ENCODE results near the gene SIRT1. TPM values are rescaled to one million over a fixed set of nuclear protein-coding genes. Genes with fewer than 3 reads are reported as not detected.

The SIRT1 gene
- total RNA-seq, 1 experiment from 2014 or later, result 25.2 TPM

GRCh38 chr10:67912331-67912946, 28.0 kb downstream of the SIRT1 start:
- Histone ChIP-seq H3K27me3 (replicated peaks) (no peaks in the 10 kb centered on the region), H3K36me3 (peaks cover 83% of the 10 kb centered on the region), H3K9me3 (replicated peaks) (no peaks in the 10 kb centered on the region), H3K4me3 (no peak overlapping the region), H3K27ac (no peak overlapping the region), H3K4me1 (replicated peaks) (no peaks in the 10 kb centered on the region)
- no peak for DNase-seq (ENCODE audit: low read depth in 1 of 2, low spot score in 2 of 2)

DNA sequence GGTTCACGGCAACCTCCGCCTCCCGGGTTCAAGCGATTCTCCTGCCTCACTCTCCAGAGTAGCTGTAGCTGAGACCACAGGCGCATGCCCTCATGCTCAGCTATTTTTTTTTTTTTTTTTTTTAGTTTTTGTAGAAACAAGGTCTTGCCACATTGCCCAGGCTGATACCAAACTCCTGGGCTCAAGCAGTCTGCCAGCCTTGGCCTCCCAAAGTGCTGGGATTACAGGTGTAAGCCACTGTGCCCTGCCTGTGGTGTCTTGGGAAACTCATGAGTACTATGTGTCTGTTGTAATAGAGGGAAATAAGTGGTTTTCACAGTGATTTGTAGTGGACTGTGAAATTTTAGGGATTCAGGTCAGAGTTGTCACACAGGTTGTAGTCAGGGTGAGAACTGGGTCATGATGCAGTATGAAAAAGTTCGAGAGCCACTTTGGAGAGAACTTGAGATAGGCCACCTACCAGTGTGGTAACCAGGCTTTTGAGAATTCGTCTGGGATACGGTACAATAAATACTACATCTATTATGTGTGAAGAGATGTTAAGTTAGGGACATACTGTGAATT, 30.4 kb downstream of the SIRT1 start:
- Histone ChIP-seq H3K9me3 (replicated peaks) (no peaks in the 10 kb centered on the region), H3K4me3 (no peak overlapping the region), H3K27ac (no peak overlapping the region), H3K4me1 (replicated peaks) (no peaks in the 10 kb centered on the region), H3K36me3 (peaks cover 73% of the 10 kb centered on the region), H3K27me3 (replicated peaks) (no peaks in the 10 kb centered on the region)
- no peak for DNase-seq (ENCODE audit: low read depth in 1 of 2, low spot score in 2 of 2)

DNA sequence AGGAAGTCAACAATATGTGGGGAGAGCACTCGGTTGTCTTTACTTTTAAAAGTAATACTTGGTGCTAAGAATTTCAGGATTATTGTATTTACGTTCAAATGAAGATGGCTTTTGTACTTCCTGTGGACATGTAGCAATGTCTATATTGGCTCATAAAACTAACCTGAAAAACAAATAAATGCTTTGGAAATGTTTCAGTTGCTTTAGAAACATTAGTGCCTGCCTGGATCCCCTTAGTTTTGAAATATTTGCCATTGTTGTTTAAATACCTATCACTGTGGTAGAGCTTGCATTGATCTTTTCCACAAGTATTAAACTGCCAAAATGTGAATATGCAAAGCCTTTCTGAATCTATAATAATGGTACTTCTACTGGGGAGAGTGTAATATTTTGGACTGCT, 32.7 kb downstream of the SIRT1 start:
- no peaks in the 10 kb centered on the region for H3K27me3 ChIP-seq (replicated peaks)
- no peak for DNase-seq (ENCODE audit: low read depth in 1 of 2, low spot score in 2 of 2)
- no peak overlapping the region for H3K4me3 ChIP-seq
- H3K27ac ChIP-seq, result no peak overlapping the region
- H3K9me3 ChIP-seq (replicated peaks), result no peaks in the 10 kb centered on the region
- H3K36me3 ChIP-seq, result peaks cover 68% of the 10 kb centered on the region
- H3K4me1 ChIP-seq (replicated peaks), result no peaks in the 10 kb centered on the region

DNA sequence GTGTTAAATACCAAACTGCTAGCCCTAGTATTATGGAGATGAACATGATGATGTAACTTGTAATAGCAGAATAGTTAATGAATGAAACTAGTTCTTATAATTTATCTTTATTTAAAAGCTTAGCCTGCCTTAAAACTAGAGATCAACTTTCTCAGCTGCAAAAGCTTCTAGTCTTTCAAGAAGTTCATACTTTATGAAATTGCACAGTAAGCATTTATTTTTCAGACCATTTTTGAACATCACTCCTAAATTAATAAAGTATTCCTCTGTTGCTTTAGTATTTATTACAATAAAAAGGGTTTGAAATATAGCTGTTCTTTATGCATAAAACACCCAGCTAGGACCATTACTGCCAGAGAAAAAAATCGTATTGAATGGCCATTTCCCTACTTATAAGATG, 33.2 kb downstream of the SIRT1 start:
- no peak for DNase-seq (ENCODE audit: low read depth in 1 of 2, low spot score in 2 of 2)
- Histone ChIP-seq H3K4me3 (no peak overlapping the region), H3K36me3 (peaks cover 63% of the 10 kb centered on the region), H3K4me1 (replicated peaks) (no peaks in the 10 kb centered on the region), H3K27ac (no peak overlapping the region), H3K9me3 (replicated peaks) (no peaks in the 10 kb centered on the region), H3K27me3 (replicated peaks) (no peaks in the 10 kb centered on the region)

- Histone ChIP-seq H3K4me1 (replicated peaks) (no peaks in the 10 kb centered on the region), H3K4me3 (no peak overlapping the region), H3K27me3 (replicated peaks) (no peaks in the 10 kb centered on the region), H3K36me3 (peaks cover 51% of the 10 kb centered on the region), H3K27ac (no peak overlapping the region), H3K9me3 (replicated peaks) (no peaks in the 10 kb centered on the region)
- no peak for DNase-seq (ENCODE audit: low read depth in 1 of 2, low spot score in 2 of 2)
These were observed 36.6 kb downstream of the SIRT1 start for GRCh38 chr10:67921065-67921464.

- no peak overlapping the region for H3K27ac ChIP-seq
- no peak overlapping the region for H3K4me3 ChIP-seq
- peaks cover 53% of the 10 kb centered on the region for H3K36me3 ChIP-seq
- no peaks in the 10 kb centered on the region for H3K27me3 ChIP-seq (replicated peaks)
- no peak for DNase-seq (ENCODE audit: low read depth in 1 of 2, low spot score in 2 of 2)
- no peaks in the 10 kb centered on the region for H3K9me3 ChIP-seq (replicated peaks)
- no peaks in the 10 kb centered on the region for H3K4me1 ChIP-seq (replicated peaks)
These were observed 39.1 kb downstream of the SIRT1 start for GRCh38 chr10:67923551-67923950.

DNA sequence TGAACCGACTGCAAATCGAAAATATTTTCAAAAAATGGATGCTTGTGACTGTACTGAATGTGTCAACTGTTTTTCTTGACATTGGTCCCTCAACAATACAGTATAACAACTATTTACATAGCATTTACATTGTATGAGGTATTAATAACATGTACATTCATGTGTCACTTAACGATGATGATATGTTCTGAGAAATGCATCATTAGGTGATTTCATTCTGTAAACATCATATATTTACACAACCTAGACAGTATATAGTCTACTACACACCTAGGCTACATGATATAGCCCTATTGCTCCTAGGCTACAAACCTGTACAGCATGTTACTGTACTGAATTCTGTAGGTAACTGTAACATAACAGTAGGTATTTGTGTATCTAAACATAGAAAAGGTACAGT, 39.7 kb downstream of the SIRT1 start:
- Histone ChIP-seq H3K27me3 (replicated peaks) (no peaks in the 10 kb centered on the region), H3K9me3 (replicated peaks) (no peaks in the 10 kb centered on the region), H3K36me3 (peaks cover 47% of the 10 kb centered on the region), H3K27ac (no peak overlapping the region), H3K4me3 (no peak overlapping the region), H3K4me1 (replicated peaks) (no peaks in the 10 kb centered on the region)
- DNase-seq (ENCODE audit: low read depth in 1 of 2, low spot score in 2 of 2), result no peak

DNA sequence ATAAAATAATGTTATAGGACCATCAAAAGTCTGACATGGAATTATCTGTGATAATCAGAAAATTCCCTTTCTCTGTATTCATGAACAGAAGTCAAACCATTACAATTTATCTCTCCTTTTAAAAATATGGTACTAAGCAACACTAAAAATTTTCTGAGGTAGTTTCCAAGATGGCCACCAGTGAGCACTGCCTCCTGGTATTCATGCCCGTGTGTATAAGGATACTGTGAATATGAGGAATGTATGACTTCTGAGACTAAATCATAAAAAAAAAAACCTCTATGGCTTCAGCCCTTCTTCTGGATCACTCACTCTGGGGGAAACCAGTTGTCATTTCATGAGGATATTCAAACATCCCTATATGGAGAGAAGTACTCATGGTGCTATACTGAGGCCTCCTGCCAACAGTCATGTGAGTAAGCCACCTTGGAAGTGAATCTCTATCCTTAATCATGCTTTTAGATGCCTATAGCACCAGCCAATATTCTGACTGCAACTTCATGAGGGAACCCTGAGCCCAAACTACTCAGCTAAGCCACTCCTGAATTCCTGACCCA, 41.1 kb downstream of the SIRT1 start:
- H3K27ac ChIP-seq, result no peak overlapping the region
- H3K4me3 ChIP-seq, result no peak overlapping the region
- no peak for DNase-seq (ENCODE audit: low read depth in 1 of 2, low spot score in 2 of 2)
- peaks cover 48% of the 10 kb centered on the region for H3K36me3 ChIP-seq
- no peaks in the 10 kb centered on the region for H3K27me3 ChIP-seq (replicated peaks)
- H3K4me1 ChIP-seq (replicated peaks), result no peaks in the 10 kb centered on the region
- no peaks in the 10 kb centered on the region for H3K9me3 ChIP-seq (replicated peaks)

GRCh38 chr10:67926951-67927350, 42.5 kb downstream of the SIRT1 start:
- Histone ChIP-seq H3K27ac (no peak overlapping the region), H3K4me3 (no peak overlapping the region), H3K36me3 (peaks cover 54% of the 10 kb centered on the region), H3K27me3 (replicated peaks) (no peaks in the 10 kb centered on the region), H3K4me1 (replicated peaks) (no peaks in the 10 kb centered on the region), H3K9me3 (replicated peaks) (no peaks in the 10 kb centered on the region)
- DNase-seq (ENCODE audit: low read depth in 1 of 2, low spot score in 2 of 2), result no peak

GRCh38 chr10:67933199-67933598, 48.7 kb downstream of the SIRT1 start:
- H3K9me3 ChIP-seq (replicated peaks), result no peaks in the 10 kb centered on the region
- peaks cover 56% of the 10 kb centered on the region for H3K36me3 ChIP-seq
- no peak overlapping the region for H3K4me3 ChIP-seq
- no peak overlapping the region for H3K27ac ChIP-seq
- H3K4me1 ChIP-seq (replicated peaks), result no peaks in the 10 kb centered on the region
- DNase-seq (ENCODE audit: low read depth in 1 of 2, low spot score in 2 of 2), result no peak
- no peaks in the 10 kb centered on the region for H3K27me3 ChIP-seq (replicated peaks)

DNA sequence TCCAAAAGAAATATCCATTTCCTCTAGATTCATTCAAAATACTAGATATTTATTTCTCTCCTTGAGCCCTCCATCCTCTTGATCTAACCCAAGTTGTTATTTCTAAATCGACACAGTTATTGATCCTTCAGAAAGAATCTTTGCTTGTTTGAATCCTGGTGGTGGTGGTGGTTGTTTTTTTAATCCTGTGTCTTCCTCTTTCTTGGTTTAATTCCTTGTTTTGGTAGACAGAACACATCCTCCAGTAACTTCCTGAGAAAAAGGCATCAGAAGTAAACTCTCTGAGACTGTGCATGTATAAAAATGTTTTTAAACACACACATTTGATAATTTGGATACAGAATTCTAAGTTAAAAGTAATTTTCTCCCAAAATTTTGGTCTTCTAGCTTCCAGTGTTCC, 49.9 kb downstream of the SIRT1 start:
- Histone ChIP-seq H3K4me3 (no peak overlapping the region), H3K36me3 (peaks cover 60% of the 10 kb centered on the region), H3K4me1 (replicated peaks) (no peaks in the 10 kb centered on the region), H3K27ac (no peak overlapping the region), H3K27me3 (replicated peaks) (no peaks in the 10 kb centered on the region), H3K9me3 (replicated peaks) (no peaks in the 10 kb centered on the region)
- DNase-seq (ENCODE audit: low read depth in 1 of 2, low spot score in 2 of 2), result no peak

DNA sequence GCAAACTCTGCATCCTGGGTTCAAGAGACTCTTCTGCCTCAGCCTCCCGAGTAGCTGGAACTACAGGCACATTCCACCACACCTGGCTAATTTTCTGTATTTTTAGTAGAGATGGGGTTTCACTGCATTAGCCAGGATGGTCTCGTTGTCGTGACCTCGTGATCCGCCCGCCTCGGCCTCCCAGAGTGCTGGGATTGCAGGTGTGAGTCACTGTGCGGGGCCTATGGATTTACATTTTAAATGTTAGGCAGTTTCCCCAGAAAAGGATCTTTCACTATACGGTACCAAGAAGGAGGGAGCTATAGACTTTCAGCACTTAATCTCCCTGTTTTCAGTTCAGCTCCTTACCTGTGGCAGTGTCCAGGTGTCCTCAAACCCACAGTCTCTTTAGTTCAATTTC, 50.8 kb downstream of the SIRT1 start:
- H3K9me3 ChIP-seq (replicated peaks), result no peaks in the 10 kb centered on the region
- H3K4me3 ChIP-seq, result no peak overlapping the region
- DNase-seq (ENCODE audit: low read depth in 1 of 2, low spot score in 2 of 2), result no peak
- H3K36me3 ChIP-seq, result peaks cover 54% of the 10 kb centered on the region
- no peak overlapping the region for H3K27ac ChIP-seq
- no peaks in the 10 kb centered on the region for H3K27me3 ChIP-seq (replicated peaks)
- H3K4me1 ChIP-seq (replicated peaks), result no peaks in the 10 kb centered on the region

DNA sequence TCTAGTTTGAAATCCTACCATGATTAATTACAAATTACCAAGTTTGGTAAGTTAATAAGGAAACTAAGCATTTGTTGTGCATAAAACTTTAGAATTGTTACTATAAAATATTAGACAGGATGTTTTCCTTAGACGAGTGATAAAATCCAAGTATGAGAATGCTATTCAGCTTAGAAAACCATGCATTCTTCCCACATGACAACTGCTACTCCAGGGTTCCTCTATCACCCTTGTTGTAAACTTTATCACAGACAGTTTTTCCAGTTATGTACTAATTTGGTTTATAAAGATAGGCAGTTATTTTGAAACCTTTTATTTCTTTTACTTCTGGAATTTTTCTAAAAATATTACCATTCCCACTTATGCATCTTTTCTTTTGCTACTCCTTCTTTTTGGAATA, 52.0 kb downstream of the SIRT1 start:
- H3K27me3 ChIP-seq (replicated peaks), result no peaks in the 10 kb centered on the region
- no peak overlapping the region; the same call in 1 of the 2 replicates for H3K27ac ChIP-seq
- no peak for DNase-seq (ENCODE audit: low read depth in 1 of 2, low spot score in 2 of 2)
- H3K9me3 ChIP-seq (replicated peaks), result no peaks in the 10 kb centered on the region
- H3K36me3 ChIP-seq, result peaks cover 43% of the 10 kb centered on the region
- H3K4me1 ChIP-seq (replicated peaks), result no peaks in the 10 kb centered on the region
- H3K4me3 ChIP-seq, result no peak overlapping the region

GRCh38 chr10:67943917-67944316, 59.5 kb downstream of the SIRT1 start:
- H3K36me3 ChIP-seq, result peaks cover 56% of the 10 kb centered on the region
- H3K27ac ChIP-seq, result no peak overlapping the region
- no peaks in the 10 kb centered on the region for H3K27me3 ChIP-seq (replicated peaks)

DNA sequence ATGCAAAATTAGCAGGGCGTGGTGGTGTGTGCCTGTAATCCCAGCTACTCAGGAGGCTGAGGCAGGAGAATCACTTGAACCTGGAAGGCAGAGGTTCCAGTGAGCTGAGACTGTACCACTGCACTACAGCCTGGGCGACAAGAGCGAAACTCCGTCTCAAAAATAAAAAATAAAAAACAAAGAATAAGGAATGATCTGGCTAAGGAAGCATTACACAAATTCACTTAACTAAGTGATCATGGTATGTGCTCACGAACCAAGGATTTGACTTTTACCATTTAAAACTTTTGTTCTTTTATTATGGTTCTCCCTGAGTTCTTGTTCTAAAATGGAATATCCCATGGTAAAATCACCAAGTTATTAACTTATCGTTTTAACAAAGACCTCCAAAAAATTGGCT, 71.2 kb downstream of the SIRT1 start:
- Histone ChIP-seq H3K9me3 (replicated peaks) (no peaks in the 10 kb centered on the region), H3K27me3 (replicated peaks) (no peaks in the 10 kb centered on the region), H3K36me3 (peaks cover 36% of the 10 kb centered on the region), H3K4me3 (no peak overlapping the region), H3K4me1 (replicated peaks) (no peaks in the 10 kb centered on the region), H3K27ac (no peak overlapping the region)
- no peak for DNase-seq (ENCODE audit: low read depth in 1 of 2, low spot score in 2 of 2)

More at GRCh38 chr10:67943917-67944316, 59.5 kb downstream of the SIRT1 start:
- no peaks in the 10 kb centered on the region for H3K4me1 ChIP-seq (replicated peaks)
- no peak for DNase-seq (ENCODE audit: low read depth in 1 of 2, low spot score in 2 of 2)
- no peak overlapping the region for H3K4me3 ChIP-seq
- H3K9me3 ChIP-seq (replicated peaks), result no peaks in the 10 kb centered on the region

Data from SJSA1 (cell line).